ENCODE measurements around the gene SYTL3. TPM values are rescaled to one million over a fixed set of nuclear protein-coding genes. Genes with fewer than 3 reads are reported as not detected.

The SYTL3 gene
- total RNA-seq, 2 donors from 2014 or later = 9.9 to 12.1 TPM

DNA sequence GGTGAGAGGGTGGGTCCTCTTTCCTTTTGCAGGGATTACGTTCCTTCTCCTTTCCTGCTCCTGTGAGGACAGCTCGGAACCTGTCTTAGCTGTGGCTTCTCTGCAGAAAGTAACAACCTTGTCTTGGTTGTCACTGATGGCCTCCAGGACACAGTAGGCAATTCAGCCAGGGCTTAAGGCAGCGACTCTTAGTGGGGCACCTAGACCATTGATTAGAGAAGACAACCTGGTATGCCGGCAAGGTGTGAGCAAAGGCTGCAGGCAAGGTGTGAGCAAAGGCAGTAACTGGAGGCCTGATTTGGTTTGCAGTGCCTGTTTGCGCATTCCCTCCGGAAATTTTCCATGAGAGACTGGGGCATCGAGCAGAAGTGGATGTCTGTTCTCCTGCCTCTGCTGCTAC is 42.9 kb upstream of the SYTL3 start:
- H3K4me1 ChIP-seq (replicated peaks) = no peaks in the 10 kb centered on the region
- H3K27ac ChIP-seq = no peak overlapping the region
- no peaks in the 10 kb centered on the region for H3K27me3 ChIP-seq (replicated peaks; ENCODE audit: insufficient read depth)
- no peak overlapping the region for H3K4me3 ChIP-seq
- H3K36me3 ChIP-seq = peaks cover 0 to 6% of the 10 kb centered on the region in 2 donors
- no peaks in the 10 kb centered on the region for H3K9me3 ChIP-seq
- WGBS = 92% methylated on average over 7 of the region's 7 CpGs
- no peak for TF ChIP-seq POLR2A (IDR thresholded peaks at IDR 0.05)
- TF ChIP-seq, protein P1, sequence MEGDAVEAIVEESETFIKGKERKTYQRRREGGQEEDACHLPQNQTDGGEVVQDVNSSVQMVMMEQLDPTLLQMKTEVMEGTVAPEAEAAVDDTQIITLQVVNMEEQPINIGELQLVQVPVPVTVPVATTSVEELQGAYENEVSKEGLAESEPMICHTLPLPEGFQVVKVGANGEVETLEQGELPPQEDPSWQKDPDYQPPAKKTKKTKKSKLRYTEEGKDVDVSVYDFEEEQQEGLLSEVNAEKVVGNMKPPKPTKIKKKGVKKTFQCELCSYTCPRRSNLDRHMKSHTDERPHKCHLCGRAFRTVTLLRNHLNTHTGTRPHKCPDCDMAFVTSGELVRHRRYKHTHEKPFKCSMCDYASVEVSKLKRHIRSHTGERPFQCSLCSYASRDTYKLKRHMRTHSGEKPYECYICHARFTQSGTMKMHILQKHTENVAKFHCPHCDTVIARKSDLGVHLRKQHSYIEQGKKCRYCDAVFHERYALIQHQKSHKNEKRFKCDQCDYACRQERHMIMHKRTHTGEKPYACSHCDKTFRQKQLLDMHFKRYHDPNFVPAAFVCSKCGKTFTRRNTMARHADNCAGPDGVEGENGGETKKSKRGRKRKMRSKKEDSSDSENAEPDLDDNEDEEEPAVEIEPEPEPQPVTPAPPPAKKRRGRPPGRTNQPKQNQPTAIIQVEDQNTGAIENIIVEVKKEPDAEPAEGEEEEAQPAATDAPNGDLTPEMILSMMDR (IDR thresholded peaks at IDR 0.05) = no peak
- intact Hi-C loops (cut with DNase I) = loop anchor here (5.0 to 10.0 kb wide), 2 partner anchors 92 to 385 kb away; no protein-coding TSS in a partner anchor
- no peak for DNase-seq (ENCODE audit: low spot score)

DNA sequence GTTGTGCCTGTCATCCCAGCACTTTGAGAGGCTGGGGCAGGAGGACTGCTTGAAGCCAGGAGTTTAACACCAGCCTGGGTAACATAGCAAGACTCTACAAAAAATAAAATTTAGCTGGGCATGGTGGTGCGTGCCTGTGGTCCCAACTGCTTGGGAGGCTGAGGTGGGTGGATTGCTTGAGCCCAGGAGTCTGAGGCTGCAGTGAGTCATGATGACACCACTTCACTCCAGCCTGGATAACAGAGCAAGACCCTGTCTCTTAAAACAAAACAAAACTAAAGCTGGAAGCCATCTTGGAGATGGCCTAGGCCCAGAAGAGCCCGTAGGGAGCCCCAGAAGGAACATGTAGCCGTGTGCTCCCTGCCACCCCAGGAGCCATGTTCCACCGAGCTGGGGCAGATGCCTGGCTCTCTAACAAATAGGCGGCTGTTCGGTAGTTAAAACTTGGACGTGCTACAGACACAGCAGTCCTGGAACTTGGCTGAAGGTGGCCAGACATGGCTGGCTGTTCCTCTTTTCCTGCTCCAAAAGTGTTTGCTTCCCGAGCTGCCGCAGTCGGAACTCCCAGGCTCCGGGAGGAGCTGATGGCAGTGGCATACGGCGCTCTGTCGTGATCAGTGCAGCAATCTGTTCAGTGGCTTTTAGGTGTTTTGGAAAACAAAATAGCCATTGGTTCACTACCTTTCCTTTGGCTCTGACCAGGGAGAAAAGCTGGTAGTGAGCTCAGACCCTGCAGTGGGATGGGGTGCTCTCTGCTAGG is 42.3 kb upstream of the SYTL3 start:
- intact Hi-C loops (cut with DNase I) = loop anchor here (5.0 to 10.0 kb wide), 2 partner anchors 93 to 385 kb away; no protein-coding TSS in a partner anchor
- no peak overlapping the region for H3K27ac ChIP-seq

DNA sequence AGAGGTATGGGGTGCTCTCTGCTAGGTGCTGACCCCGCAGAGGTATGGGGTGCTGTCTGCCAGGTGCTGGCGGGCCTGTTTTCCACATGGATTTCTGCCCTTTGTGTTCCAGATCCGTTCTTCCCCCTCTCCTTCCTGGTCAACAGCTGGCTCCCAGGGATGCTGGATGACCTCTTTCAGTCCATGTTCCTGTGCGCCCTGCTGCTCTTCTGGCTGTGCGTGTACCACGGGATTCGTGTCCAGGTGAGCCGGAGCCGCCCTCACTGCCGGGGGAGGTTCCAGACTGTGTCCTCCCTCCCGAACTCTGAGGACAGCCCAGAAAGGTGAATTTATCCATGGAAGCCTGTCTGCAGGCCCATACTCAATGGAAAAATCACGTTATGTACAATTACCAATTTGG is 41.6 kb upstream of the SYTL3 start:
- no peaks in the 10 kb centered on the region for H3K9me3 ChIP-seq
- intact Hi-C loops (cut with DNase I) = loop anchor here (5.0 to 10.0 kb wide), 2 partner anchors 93 to 386 kb away; no protein-coding TSS in a partner anchor
- no peak for TF ChIP-seq POLR2A (IDR thresholded peaks at IDR 0.05)
- no peak for TF ChIP-seq POLR2AphosphoS5 (IDR thresholded peaks at IDR 0.05)
- TF ChIP-seq, protein P1 (IDR thresholded peaks at IDR 0.05) = no peak
- H3K27ac ChIP-seq = no peak overlapping the region
- no peaks in the 10 kb centered on the region for H3K4me1 ChIP-seq (replicated peaks)
- DNase-seq (ENCODE audit: low spot score) = no peak
- H3K36me3 ChIP-seq = peaks cover 0 to 6% of the 10 kb centered on the region in 2 donors
- WGBS = 92% methylated on average over 12 of the region's 12 CpGs
- H3K27me3 ChIP-seq (replicated peaks; ENCODE audit: insufficient read depth) = no peaks in the 10 kb centered on the region
- no peak overlapping the region for H3K4me3 ChIP-seq

More for the DNA sequence above, 42.3 kb upstream of the SYTL3 start:
- WGBS = 66% methylated on average over 14 of the region's 14 CpGs
- no peaks in the 10 kb centered on the region for H3K27me3 ChIP-seq (replicated peaks; ENCODE audit: insufficient read depth)
- no peak overlapping the region for H3K4me3 ChIP-seq
- no peaks in the 10 kb centered on the region for H3K9me3 ChIP-seq
- peaks cover 0 to 6% of the 10 kb centered on the region in 2 donors for H3K36me3 ChIP-seq
- TF ChIP-seq, protein P1 (IDR thresholded peaks at IDR 0.05) = no peak
- TF ChIP-seq POLR2AphosphoS5 (IDR thresholded peaks at IDR 0.05) = no peak
- no peak for TF ChIP-seq POLR2A (IDR thresholded peaks at IDR 0.05)
- DNase-seq (ENCODE audit: low spot score) = no peak
- H3K4me1 ChIP-seq (replicated peaks) = no peaks in the 10 kb centered on the region

DNA sequence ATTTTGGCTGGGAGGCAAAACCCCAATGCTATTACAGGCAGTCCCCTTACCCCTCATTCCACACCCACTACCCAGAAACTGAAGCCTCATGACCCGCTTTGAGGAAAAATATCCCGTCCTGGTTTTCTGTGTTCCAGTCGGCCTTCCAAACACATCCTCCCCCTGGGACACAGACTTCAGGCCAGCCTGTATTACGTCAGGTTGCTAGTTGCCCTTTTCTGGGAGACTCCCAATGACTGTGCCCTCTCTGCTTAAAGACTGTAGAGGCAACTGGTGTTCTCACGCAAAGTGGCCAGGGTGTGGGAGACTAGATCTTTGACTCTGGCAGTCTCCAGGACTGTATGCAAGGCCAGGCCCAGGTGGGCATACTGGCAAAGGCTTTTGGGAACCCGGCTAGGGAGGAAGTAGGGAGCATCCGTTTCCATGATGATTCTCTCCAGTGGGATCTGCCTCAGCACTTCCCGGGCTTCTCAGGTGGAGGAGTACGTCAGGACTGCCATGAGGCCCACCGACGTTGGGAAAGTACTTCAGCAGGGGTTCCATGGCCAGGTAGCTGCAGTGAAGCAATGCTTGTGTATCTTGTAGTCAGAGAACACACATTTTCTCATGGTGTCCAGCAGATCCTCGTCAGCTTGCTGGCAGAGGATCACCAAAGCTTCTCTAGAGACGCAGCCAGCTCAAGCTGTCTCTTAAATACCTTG is 40.2 kb upstream of the SYTL3 start:
- Histone ChIP-seq H3K9me3 (no peaks in the 10 kb centered on the region), H3K4me1 (replicated peaks) (no peaks in the 10 kb centered on the region), H3K27me3 (replicated peaks; ENCODE audit: insufficient read depth) (no peaks in the 10 kb centered on the region), H3K27ac (no peak overlapping the region), H3K36me3 (peaks cover 0 to 6% of the 10 kb centered on the region in 2 donors), H3K4me3 (no peak overlapping the region)
- TF ChIP-seq POLR2AphosphoS5 (IDR thresholded peaks at IDR 0.05) = no peak
- TF ChIP-seq, protein P1 (IDR thresholded peaks at IDR 0.05) = no peak
- no peak for TF ChIP-seq POLR2A (IDR thresholded peaks at IDR 0.05)
- no peak for DNase-seq (ENCODE audit: low spot score)
- intact Hi-C loops (cut with DNase I) = loop anchor here (5.0 to 10.0 kb wide), 2 partner anchors 95 to 387 kb away; no protein-coding TSS in a partner anchor
- WGBS = 84% methylated on average over 13 of the region's 13 CpGs

All from prostate gland (tissue), 2 donors.